ENCODE data around the gene ZNF771.

ZNF771 gene

DNA sequence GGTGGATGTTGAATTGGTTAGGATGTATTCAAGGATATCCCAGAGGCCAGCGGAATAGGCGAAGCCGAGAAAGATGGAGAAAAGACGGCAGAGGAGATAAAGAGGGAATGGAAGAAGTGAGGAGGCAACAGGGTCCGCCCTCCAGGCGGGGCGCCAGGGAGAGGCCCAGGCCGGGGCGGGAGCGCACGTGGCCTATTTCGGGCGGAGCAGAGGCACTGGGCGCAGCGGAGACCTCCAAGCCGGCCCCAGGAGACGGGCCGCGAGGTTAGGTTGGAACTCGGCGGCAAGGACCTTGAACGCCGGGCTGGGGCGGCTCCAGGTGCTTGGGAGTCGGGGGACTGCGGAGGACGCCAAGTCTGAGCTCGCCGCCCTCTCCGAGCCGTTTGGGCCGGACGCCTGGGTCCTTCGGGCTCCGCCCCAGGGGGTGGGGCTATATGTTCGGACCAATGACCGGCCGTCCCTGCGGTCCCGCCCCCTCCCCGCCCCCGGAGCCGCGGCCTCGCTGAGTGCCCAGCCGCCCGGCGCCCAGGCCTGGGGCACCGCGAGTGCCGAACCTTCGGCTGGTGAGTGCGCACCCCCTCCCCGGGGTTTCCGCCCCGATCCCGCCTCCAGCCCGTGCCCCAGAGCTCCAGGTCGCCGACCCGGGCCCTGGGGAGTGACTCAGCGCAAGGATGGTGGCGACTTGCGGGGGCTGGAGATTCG is at the start of gene ZNF771:
ZNF771 (plus strand) TSS at position 505 of the 702 bp plus-strand sequence. CDS start 448 bp downstream, outside the sequence.
- peak; percentile 93 for DNase-seq

DNA sequence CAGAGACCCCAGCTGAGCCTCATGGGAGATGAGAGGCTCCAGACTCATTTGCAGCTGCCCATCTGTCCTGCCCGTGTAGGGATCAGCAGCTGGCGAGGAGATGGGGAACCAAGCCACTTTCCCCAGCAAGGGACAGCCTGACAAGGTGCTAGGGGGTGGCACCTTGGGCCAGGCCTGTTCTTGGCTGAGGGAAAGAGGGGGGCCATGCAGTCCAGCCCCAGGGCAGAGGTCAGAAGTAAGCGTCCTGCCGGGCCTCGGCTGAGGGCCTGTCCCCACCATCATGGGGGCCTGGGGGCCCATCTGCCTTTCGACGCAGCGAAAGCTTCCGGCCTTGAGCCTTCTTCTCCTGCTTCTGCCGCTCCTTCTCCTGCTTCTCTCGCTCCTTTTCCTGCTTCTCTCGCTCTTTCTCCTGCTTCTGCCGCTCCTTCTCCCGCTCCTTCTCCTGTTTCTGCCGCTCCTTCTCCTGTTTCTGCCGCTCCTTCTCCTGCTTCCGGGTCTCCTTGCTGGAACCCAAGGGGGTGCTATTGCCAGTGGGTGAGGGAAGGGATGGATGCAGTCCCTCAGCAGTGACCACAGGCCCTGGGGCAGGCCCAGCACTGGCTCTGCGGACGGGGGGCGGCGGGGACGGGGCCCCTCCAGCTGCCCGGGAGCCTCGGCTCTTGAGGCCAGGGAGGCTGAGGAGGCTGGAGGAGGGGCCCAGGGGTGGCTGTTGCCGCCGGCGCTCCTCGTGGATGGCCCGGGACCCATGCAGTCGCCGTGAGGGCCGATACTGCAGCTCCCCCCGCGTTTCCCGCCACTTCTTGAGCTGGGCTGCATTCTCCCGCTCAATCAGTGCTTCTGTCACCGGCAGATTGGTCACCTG is 49.5 kb upstream of the ZNF771 start:
- DNase-seq, result no peak

DNA sequence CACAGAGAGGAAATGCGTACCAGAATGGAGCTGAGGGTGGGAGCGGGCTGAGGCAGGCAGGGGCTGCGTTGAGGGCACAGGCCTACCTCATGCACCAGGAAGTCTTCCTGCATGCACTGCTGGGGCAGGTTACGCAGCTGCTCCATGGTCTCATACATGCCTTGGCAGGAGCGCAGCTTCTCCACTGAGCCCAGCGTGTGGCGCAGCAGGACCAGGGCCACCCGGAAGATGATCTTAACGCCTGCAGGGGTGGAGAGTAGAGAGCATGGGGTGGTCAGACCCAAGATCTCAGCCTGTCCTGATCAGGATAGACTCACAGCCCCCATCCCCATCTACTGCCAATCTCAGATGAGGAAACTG is 48.8 kb upstream of the ZNF771 start:
- DNase-seq, result no peak

DNA sequence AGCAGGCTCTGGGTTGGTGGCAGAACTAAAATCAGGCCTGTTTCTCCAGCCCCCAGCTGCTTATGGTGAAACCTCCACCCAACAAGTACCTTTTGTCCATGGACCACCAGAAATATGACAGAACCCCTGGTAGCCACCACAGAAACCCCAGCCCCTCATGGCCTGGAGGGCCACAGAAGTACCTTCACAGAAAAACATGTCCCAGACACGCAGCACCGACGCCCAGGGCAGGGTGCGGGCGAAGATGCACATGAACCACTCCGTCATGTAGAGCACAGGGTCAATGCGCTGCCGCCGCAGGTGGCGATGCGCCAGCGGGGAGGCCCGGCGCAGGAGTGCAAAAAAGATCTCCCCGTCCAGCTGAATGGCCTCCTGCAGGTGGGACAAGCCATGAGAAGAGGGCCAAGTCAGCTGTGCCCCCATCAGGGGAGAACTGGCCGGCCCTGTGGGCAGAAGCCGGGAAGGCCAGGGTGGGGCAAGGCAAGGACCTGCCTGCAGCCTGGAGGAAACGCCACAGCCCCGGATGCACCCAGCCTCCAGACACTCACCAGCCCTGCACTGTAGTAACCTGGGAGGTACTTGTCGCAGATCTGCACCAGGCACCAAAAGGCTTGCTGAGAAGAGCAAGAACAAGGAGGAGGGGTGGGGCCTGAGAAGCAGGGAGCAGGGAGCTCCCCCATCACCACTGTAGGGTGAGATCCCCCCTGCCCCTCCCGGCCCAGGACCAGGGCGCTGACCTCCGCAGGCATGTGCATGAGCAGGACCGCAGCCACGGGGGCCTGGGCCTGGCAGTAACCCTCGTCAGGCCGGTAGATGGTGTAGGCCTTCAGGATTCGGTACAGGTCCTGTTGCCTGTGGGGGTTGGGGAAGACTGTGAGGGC is 48.2 kb upstream of the ZNF771 start:
- no peak for DNase-seq

DNA sequence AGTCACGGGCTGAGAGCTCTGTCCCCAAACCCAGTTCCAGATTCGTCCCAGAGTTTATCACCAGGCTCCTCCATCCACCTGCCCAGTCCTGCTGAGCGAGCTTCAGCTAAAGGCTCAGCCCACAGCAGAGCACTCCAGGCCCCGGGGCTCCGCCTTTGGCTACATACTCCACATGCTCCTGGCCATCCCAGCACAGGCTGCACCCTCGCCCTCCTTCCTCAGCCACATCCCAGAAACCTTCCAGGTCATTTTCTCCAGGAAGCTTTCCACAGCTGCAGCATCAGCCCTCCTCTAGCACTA is 47.6 kb upstream of the ZNF771 start:
- no peak for DNase-seq

DNA sequence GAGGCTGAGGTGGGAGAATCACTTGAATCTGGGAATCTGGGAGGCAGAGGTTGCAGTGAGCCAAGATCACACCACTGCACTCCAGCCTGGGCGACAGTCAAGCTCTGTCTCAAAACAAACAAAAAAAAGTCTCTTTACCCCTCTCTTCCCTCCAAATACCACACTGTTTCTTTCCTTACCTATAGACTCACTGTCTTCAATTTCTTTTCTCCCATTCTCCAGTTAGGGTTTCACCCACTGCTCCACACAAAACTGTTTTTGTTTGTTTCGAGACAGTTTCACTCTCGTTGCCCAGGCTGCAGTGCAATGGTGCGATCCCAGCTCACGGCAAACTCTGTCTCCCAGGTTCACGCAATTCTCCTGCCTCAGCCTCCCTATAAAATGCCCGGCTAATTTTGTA is 46.2 kb upstream of the ZNF771 start:
- no peak for DNase-seq

DNA sequence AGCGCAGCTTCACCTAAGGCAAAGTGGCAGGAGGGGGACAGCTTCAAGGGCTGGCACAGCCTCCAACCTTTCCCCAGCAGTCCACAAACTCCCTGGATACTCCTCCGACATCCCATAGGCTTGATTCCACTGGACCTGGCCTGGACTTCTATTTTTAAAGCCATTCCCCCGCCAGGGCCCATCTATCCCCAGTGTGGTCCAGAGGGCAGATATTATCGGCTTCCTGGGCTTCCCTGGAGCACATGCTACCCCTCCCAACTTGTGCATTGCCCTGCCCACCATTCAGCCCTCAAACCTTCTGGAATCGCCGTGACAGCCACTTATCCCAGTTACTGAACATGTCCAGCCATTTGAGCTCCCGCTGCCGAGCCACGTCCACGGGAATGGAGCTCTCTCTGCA is 42.2 kb upstream of the ZNF771 start:
- DNase-seq, result no peak

DNA sequence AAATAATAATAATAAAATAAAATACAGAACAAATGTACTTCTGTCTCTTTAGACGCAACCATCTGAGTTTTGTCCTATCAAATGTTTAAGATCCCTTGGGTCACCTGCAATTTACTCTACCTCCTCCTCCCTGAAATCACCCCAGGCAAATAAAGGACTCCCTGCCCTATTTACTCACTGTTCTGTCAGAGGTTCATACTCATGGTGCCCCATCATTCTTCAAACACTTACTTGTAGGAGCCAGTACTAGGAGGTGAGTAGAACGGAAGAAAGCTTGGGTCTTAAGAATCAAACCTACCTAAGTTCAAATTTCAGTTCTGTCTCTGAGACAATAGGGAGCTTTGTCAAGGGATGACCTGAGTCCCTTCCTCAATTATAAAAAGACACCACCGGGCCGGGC is 40.9 kb upstream of the ZNF771 start:
- no peak for DNase-seq

DNA sequence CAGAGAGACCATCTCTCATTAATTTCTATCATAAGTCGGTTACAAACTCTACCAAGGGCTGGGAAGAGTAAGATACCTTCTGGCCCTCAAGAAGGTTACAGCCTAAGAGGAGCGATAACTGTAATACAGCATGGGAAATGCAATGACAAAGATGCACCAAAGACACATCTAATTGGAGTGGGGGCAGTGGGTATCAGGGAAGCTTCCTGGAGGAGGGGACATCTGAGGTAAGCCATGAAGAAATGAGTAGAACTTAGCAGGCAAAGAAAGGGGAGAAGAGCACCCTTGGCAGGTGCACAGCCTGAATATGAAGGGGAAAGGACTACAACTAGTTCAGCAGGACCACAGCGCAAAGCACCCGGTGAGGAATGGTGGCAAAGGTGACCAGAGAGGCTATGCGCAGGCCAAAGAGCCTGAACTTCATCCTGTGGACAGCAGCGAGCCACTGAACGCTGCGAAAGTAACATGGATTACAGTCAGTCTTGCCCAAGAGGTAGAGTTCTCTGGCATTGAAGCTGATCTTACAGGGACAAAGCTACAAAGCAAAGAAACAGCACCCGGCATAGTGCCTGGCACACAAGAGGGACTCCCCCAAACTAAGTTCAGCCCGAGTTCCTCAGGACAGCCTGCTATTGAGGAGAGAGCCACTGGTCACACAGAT is 39.9 kb upstream of the ZNF771 start:
- DNase-seq, result no peak

DNA sequence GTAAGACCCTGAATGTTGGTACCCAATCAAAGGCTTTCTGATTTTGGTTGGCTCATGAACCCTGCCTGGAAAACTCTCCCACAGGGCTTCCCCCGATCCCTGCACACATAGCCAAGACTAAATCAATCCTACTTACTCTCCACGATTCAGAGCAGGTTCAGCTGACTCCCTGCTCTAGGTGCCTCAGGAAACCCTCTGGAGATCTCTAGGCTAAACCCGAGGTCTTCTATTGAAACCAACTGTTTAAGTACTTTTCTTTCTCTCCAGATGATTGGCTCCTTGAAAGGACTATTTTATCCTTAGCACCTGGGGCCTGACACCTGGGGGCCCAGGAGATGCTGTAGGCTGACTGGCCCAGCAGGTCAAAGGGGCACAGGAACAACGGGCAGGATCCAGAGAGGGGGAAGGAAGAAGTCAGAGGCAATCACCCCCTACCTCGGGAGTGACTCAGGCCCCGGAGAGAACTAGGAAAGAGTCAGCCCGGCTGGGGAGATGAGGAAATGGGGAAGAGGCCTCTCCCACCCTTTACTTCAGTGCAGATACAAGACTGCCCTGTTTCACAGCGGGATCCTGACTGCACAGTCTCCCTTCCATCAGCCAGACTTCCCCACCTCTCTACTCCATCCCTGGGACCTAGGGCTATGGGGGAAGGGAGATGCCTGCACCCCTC is 39.1 kb upstream of the ZNF771 start:
- DNase-seq, result no peak

DNA sequence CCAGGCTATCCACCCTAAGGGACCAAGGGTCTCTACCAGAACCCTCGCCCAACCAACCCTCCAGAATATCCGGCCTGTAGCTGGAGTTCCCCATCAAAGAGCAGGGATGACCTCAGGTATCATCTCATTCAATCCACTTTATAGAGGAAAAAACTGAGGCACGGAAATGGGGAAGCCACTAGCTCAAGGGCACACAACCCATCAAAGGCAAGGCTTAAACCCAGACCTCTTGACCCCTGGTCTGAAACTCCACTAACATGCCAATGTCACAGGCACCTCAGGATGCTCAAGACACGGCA is 38.7 kb upstream of the ZNF771 start:
- no peak for DNase-seq

DNA sequence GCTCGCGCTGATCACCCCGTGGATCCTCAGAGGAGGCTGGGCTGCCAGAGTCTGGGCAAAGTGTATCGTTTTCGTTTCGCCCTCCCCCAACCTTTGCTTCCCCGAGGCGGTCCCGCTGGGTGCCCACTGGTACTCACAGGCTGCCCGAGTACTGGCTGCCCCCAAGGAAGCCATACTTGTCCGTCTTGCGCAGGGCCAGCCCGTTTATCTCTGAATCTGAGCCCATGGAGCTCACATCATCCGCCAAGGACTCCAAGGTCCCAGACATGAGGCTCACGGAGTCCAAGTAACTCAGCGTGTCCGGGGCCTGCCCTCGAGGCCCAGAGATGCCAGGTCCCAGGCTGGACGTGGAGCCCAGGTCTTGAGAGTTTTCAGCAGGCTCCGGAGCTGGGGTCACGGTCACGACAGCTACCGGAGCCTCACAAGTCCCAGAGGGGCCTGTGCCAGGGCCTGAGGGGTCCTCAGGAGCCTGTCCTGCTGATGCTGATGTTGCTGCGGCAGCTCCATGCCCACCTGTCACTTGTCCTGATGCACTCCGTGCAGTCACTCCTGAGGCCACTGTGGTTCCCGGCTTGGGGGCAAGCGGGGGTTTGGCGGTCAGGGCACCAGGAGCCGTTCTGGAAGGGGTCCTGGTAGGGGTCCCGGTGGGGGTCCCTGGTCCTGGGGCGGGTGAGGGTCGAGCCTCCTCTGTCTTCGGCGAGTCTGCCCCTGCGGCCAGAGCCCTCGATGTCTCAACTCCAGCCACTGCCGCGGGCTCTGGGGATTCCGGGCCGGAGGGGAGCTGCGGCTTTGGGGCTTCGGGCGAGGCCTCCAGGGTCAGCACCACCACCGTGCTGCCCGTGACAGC is 38.1 kb upstream of the ZNF771 start:
- no peak for DNase-seq

DNA sequence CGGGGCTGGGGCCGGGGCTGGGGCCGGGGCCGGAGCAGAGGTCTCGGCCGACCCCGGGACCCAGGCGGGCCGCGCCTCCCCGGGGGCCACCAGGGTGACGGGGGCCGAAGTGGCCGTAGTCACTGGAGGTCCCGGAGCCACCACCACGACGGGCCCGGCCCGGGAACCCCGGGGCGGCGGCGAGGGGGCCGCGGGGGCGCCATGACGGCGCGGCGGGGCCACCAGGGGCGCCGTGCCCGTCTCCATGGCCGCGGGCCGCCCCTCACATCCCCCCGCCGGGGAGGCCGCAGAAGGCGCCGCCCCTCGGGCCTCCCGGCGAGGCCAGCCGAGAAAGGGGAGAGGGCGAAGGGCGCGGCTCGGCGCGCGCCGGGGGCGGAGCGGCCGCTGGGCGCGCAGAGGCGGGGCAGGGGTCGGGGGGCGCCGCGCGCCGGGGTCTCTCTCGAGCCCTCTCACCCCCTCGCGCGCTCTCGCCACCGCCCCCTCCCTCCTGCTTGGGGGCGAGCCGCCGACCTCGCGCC is 37.4 kb upstream of the ZNF771 start:
- DNase-seq, result no peak

DNA sequence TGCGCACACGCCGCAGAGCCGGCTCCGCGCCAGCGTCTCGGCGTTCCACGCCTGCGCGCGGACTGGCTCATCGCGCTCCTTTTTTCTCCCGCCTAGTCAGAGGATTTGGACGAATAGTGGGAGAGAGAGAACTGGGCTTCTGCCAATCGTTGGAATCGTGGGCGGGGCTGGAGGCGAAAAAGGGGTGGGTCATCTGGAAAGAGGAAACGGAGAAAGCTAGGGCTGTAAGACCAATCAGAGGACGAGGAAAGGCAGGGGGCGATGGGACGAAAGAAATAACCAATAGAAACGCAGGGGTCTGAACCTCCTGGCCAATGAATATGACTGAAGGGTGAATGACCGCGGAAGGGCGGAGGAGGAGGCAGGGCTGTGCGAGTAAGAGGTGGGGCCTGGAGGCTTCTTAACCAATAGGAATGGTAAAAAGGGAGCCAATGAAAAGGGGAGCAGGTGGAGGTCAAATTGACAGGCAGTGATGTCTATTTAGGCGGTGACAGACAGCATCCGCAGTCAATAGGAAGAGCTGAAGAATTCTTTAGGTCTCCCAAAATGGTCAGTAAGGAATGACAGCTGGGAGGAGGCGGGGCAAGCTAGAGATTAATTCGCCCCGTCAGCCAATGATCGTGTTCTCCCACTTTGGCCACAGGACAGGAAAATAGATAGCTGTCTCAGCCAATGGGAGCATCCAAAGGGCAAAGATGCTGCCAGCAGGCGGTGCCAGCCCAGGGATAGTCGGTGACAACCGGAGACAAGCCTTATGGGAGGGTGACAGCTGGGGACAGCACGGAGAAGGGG is 36.8 kb upstream of the ZNF771 start, which contains the start of gene TBC1D10B:
TBC1D10B (minus strand) TSS at position 39 of the 792 bp plus-strand sequence. CDS start 311 bp downstream, outside the sequence.
- peak; percentile 99 for DNase-seq

DNA sequence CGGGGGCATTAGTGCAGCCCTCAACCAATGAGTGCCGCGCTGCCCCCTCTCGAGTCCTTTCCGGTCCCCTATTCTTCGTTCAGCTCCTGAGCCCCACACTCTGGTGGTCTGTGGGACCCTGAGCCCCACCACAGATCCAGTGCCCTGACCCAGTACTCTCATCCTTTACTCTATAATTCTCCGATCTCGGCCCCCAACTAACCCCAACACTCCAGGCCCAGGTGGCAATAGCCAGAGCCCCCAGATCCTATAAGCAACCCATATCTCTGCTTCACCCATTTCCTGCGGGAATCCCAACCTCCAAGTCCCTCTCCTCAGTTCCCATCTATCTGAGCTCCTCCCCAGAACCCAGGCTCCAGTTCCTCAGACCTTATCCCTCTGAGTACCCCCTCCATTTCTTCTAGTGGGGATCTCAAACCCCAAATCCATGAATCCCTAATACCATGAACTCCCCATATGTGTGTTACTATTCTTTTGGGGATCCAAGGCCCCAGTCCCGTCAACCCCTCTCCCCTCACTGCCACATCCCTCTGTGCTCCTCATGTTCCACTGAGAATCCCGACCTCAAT is 36.1 kb upstream of the ZNF771 start:
- DNase-seq, result no peak

DNA sequence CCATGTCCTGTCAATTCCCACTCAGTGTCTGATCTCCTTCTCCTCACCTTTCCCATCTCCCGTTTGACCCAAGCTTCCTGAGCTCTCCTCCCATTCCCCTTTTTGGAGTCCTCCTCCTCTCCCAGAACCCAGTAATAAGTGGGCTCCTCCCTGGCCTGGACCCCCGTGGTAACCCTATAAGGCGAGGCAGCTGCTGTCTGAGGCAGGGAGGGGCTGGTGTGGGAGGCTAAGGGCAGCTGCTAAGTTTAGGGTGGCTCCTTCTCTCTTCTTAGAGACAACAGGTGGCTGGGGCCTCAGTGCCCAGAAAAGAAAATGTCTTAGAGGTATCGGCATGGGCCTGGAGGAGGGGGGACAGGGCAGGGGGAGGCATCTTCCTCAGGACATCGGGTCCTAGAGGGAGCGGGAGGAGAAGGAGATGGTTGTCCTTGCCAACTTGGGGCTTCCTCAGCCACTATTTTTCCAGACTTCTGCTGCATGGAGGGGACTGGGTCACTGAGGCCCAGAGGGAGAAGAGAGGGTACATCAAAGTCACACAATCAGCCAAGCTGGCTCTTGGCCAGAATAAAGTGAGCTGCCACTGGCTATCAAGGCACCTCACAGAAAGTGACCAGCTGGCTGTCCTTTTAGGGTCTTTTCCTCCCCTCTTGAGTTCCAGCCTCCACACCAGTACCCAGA is 35.2 kb upstream of the ZNF771 start:
- DNase-seq, result no peak

DNA sequence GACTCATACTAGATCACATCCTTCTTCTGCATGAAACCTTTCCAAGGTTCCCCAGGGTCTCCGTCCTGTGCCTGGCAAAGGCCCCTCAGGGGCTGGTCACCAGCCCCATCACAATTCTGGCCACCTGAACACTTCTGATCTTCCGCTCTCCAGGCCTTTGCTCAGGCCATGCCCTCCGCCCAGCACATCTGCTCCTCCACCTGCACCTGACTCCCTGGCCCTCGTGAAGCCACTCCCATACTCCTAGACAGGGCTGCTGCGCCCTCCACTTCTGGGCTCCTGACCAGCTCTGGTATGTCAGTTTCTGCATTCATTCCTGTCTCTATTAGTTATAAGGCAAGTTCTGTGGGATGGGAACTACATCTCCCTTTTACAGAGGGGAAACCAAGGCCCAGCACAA is 34.7 kb upstream of the ZNF771 start:
- DNase-seq, result no peak

DNA sequence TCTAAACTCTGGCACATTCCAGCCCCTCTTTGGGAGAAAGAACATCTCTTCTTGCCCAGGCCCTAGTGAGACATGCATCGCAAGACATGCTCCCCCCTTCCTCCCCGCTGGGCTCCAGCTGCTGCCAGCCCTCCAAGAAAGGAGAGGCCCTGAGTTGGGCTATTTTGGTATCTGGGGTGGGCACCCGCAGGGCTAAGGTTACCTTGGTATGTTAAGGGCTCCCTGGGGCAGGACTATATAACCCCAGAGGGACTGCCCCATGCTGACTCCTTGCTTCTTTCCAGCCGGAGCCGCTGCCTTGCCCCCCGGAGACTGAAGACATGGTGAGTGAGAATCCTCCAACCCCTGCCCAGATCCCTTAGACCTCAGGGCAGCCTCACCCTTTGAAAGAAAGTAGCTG is 32.9 kb upstream of the ZNF771 start, which contains the start of gene MYL11:
MYL11 (plus strand) TSS at position 265 of the 400 bp plus-strand sequence; CDS start at position 321, 56 bp downstream.
- no peak for DNase-seq

DNA sequence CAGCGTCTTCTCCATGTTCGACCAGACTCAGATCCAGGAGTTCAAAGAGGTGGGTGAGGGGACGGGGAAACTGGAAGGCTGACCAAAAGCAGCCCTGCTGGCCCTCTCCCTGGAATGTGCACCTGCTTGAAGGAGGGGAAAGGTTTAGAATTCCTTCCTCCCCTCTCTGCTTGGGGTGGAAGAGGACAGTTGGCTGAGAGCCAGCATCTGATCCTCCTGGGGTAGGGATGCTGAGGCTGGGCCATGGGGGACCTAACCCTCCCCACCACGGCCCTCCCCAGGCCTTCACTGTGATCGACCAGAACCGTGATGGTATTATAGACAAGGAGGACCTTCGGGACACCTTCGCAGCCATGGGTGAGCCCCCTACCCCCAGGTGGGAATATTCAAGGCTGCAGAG is 31.5 kb upstream of the ZNF771 start:
- DNase-seq, result no peak
